NB4 (cell line): ENCODE measurements around the gene CACNA1D.

ENCODE experiments used
- DNase-seq: peaks from one replicate; pipeline ENCODE4 v3.0.0; 2010; ENCODE audit warnings: low read depth
- H3K4me3 ChIP-seq: one replicate; pipeline ENCODE4 v1.5.1; 2011; ENCODE audit warnings: mild to moderate bottlenecking, low read depth, low read length, moderate library complexity
- CTCF ChIP-seq: IDR thresholded peaks from one replicate; pipeline ENCODE4 v1.5.1; 2012; ENCODE audit warnings: low read depth, low read length
- MAX ChIP-seq: IDR thresholded peaks from 2 replicates; pipeline ENCODE4 v1.6.1; 2011; ENCODE audit warnings: low read depth, low read length
- MYC ChIP-seq: IDR thresholded peaks from 2 replicates; pipeline ENCODE4 v1.6.1; 2011; ENCODE audit warnings: low read depth, low read length
- POLR2A ChIP-seq: IDR thresholded peaks from 2 replicates; pipeline ENCODE4 v1.6.1; 2011; ENCODE audit warnings: mild to moderate bottlenecking; ENCODE audit not compliant: insufficient read length; ENCODE audit errors: extremely low read depth

Gene CACNA1D

DNA sequence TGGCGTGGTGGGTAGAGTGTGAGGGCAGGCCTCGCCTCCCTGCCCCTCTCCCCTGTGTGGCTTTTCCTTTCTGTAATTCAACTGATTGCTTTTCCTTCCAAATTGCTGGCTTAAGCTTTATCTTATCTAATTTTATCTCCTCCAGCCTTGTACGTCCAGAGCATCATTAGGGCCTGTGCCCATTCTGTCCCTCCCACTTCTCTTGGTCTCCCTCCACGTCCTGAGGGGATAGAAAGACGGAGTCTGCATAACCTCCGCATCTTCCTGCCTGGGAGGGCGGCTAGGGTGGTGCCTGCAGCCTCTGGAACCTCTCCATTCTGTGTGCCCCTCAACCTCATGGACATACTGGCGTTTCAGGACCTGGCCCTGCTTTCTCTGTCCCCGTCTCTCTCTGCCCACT lies 39.8 kb downstream of the CACNA1D start:
- H3K4me3 ChIP-seq: no peak overlapping the region
- TF ChIP-seq MAX: no peak
- no peak for DNase-seq

- no peak for DNase-seq
- H3K4me3 ChIP-seq: no peak overlapping the region
- TF ChIP-seq POLR2A (no peak), MYC (no peak), MAX (no peak), CTCF (no peak)
These were observed 40.4 kb downstream of the CACNA1D start for GRCh38 chr3:53534676-53535400.

- TF ChIP-seq MAX (no peak), MYC (no peak), CTCF (no peak), POLR2A (no peak)
- H3K4me3 ChIP-seq: no peak overlapping the region
- DNase-seq: no peak
These were observed 41.9 kb downstream of the CACNA1D start for GRCh38 chr3:53536282-53536681.

DNA sequence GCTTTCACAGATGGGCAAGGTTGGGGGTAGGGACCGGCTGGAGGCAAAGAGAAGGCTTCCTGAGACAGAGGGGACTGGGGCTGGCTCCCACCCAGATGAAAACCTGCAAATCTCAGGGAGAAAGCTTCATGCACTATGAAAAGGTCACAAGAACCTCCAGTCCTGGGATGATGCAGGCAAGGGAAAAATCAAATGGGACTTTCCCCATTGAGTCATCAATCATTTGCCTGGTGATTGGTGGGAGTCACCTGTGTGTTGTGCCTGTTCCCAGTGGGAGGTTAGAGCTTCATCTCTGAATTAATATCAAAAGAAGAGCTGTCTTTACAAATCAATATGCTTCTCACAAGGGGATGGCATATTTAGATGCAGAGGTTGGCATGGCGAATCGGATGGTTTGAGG lies 49.9 kb downstream of the CACNA1D start:
- TF ChIP-seq POLR2A (no peak), MYC (no peak), CTCF (no peak), MAX (no peak)
- H3K4me3 ChIP-seq: no peak overlapping the region
- no peak for DNase-seq

GRCh38 chr3:53545310-53545995 lies 51.0 kb downstream of the CACNA1D start:
- no peak overlapping the region for H3K4me3 ChIP-seq
- no peak for TF ChIP-seq MAX
- TF ChIP-seq POLR2A: no peak
- no peak for TF ChIP-seq MYC
- TF ChIP-seq CTCF: no peak
- DNase-seq: no peak

- H3K4me3 ChIP-seq: no peak overlapping the region
- DNase-seq: no peak
- TF ChIP-seq MAX (no peak), MYC (no peak), POLR2A (no peak), CTCF (no peak)
These were observed 51.6 kb downstream of the CACNA1D start for GRCh38 chr3:53545996-53546359.
